HG02973 (cell line): ENCODE results near the gene CCSER2.
"Not testable (repeated sequence)": the region's sequence is repeated elsewhere in the genome, so short reads cannot be mapped to it uniquely, and the experiment has no call there.

Source experiments
- ATAC-seq: cut with Tn5 transposase; IDR thresholded peaks from one replicate; pipeline ENCODE4 v1.9.1; 2021; ENCODE audit warnings: moderate library complexity; ENCODE audit not compliant: unreplicated experiment

The CCSER2 gene

DNA sequence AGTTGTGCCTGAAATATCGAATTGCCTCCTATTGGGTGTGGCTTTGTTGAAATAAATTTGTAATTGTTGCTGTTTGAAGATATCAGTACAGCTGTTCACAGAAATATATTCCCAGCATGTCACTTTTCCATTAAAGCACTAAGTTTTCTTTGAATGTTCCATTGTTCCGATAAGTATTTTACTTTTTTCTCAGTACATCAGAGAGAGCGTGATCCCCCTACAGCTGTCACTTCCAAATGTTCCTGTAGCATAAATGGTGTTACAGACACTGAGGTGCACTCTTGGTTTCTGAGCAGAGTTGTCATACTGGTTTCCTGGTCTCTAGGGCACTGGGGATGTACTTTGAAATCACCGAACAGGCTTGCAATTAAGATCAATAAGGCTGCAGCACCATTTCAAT is 189.2 kb downstream of the CCSER2 start:
- no peak for ATAC-seq

DNA sequence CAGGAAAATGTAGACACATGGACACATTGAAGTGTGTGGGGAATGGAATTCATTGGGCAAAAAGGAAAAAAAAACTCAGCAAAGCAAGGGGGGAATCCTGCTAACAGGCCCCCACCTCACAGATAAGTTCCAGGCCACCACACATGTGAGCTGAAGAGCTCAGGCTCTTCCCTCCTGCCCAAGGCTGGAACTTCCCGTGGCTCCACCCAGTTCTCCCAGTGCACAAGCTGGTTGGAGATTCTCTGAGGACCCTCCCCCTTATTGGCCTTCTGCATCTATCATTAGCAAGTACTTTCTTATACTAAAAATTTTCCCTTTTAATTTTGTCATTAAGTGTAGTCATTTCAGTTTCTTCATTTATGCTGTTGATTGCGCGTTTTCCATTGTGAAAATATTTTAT is 190.8 kb downstream of the CCSER2 start:
- no peak for ATAC-seq

DNA sequence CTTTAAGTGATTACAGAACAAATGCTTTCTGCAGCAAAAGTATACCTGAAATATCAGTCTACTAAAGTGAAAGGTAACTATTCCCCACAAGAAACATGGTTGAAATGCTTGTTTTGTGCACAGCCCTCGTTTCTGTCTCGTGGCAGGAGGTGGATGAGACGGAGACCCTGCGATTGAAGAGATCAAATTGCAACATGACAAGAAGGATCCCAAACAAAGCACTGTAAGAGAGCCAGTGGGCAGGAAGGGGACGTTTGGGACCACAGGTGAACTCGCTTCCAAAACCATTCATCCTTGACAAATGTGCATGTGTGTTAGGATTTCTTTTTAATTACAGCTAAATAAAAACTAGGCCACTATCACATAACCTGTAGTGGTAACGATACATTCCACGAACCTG is 192.6 kb downstream of the CCSER2 start:
- ATAC-seq = no peak

DNA sequence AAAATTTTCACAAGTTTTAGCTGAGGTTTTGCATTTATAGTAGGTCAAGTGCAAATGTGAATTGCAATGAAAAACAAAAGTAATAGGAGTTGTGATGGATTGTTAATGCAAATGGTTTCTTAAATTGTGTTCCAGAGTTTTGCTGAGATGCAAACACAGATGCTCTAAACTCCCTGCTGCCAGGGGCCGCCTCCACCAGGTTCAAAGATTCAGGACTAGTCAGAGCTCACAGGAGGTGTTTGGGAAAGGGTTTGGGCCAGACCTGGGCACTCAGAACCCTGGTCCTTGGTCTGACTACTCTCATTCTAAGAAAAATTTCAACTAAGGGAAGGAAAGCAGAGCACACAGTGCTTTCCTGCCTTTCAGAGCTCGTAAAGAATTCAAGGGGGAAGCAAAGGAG is 193.1 kb downstream of the CCSER2 start:
- no peak for ATAC-seq

DNA sequence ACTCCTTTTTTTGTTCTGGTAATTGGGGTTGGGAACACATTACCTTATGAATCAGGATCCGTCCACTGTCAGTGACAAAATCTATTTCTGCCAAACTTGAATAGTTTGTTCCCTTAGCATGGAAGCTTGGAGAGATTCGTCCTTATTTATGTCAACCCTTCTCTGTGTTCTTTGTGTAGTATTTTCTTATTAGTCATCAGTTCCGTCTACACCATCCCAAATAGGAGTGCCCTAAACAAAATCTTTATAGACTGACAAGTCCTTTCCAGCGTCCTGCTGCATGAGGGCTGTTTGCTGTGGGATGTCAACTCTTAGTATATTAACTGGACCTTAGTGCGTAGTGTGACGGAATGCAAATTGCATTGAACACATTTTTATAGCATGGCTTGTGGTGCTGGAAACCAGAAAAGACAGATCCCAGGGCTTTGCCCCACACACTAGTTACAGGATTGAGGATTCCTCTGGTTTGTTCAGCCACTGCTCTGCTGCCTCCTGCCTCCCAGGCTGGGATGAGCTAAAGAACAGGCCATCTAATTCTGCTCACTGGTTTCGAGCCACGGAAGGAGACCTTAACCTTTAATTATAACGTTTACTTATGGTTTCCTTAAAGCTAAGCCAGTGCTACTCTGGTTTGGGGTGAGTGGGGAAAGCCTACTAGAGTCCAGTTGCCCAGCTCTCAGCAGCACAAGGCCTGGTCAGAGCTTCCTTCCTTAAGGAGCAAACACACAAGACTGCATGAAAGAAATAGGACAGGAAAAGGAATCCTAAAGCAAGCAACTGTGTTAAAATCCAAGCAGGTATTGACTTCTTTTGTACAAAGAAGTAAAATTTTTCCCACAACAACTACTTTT is 194.4 kb downstream of the CCSER2 start:
- no peak for ATAC-seq

DNA sequence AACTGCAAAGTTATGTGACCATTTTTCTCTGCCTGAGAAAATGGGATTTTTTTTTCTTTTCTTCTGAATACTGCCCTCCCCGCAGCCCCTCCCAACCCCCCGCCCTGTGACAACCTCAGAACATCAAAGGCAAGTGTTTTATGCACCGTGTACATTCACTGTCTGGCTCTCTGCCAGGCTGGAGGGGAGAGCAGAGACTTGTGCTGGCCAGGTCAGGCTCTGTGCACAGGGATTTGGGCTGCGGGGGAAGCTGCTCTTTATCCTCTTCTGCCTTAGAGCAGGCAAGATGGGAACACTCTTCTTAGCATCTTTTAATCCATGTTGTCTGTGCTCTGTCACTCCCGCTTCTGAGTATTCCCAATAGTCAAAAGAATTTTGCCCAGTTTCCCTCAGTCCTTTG is 195.1 kb downstream of the CCSER2 start:
- no peak for ATAC-seq

DNA sequence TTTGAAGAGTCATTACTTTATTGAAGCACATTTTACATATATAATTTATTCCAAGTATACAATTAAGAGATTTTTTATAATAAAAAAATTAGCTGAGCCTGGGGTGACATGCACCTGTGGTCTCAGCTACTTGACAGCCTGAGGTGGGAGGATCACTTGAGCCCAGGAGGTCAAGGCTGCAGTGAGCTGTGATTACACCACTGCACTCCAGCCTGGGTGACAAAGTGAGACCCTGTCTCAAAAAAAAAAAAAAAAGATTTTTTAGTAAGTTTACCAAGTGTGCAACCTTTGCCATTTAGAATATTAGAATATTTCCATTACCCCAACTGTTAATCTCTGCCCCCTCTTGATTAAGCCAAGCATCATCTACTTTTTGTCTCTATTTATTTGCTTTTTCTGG is 196.0 kb downstream of the CCSER2 start:
- no peak for ATAC-seq

DNA sequence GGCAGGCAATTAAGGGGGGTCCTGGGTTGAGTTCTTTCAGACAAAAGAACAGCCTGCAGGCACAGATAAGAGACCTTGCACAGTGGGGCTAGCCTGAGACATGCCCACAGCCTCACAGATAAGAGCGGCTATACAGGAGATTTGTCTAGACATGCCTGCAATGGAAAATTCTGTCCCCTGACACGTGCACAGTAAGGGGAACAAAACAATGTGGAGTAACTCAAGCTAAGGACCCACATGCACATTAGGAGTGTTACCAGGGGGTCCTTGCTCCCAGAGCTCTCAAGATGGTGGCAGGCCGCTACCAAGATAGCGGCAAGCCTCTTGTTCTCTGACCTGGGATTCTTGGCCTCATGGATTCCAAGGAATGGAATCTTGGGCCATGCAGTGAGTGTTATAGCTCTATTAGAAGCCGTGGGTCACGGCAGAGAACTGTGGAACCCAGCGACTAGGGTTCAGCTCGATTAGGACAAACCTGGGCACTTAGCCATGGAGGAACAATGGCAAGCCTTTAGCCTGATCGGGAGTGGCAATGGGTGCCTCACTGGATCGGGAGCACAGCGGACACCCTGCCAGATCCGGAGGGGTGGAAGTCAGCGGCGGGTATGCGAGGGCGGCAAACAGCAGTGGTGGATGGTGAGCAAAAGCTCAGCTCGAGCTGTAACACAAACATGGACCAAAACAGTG is 196.9 kb downstream of the CCSER2 start:
- no peak for ATAC-seq

DNA sequence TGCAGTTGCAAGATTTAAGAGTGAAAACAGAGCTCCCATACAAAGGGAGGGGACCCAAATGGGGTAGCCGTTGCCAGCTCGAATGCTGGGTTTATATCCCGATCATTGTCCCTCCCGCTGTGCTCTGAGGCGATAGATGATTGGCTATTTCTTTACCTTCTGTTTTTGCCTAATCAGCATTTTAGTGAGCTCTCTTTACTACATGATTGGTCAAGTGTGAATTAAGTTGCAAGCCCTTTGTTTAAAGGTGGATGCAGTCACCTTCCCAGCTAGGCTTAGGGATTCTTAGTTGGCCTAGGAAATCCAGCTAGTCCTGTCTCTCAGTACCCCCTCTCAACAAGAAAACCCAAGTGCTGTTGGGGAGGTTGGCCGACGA is 197.4 kb downstream of the CCSER2 start:
- not testable (repeated sequence) for ATAC-seq

DNA sequence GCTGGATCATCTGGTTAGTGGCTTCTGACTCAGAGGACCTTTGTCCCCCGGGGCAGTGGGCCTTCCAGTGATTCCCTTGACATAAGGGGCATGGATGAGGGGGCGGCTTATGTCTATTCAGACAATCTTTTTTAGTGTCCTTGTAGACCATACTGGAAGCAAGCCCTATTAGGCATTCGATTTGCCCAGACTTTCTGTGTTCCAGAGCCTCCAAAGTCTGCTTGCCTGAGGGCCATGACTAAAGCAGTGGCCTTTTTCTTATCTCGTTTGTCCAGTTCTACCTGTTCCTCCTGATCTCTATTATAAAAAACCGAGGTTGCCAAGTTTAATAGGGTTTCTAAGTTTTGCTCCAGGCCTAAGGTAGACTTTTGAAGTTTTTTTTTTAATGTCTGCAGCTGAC is 199.0 kb downstream of the CCSER2 start:
- ATAC-seq = not testable (repeated sequence)

DNA sequence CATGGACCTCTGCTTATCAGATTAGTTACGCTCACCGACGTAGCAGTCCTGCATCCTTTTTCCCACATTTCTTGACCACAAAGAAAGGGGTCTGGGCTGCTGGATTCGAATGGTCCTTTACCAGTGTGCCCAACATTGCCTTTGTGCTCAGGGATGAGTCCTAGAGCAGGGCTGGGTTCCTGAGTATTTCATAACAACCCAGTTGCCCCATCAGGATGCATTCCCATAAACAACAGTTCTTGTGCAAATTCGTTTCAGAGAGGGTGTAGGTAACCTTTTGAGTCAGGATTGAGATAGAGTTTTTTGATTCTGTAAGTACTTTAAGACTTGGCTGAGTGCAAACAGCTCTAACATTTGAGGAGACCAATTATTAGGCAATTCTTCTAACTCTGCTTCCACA is 200.1 kb downstream of the CCSER2 start:
- ATAC-seq = not testable (repeated sequence)

DNA sequence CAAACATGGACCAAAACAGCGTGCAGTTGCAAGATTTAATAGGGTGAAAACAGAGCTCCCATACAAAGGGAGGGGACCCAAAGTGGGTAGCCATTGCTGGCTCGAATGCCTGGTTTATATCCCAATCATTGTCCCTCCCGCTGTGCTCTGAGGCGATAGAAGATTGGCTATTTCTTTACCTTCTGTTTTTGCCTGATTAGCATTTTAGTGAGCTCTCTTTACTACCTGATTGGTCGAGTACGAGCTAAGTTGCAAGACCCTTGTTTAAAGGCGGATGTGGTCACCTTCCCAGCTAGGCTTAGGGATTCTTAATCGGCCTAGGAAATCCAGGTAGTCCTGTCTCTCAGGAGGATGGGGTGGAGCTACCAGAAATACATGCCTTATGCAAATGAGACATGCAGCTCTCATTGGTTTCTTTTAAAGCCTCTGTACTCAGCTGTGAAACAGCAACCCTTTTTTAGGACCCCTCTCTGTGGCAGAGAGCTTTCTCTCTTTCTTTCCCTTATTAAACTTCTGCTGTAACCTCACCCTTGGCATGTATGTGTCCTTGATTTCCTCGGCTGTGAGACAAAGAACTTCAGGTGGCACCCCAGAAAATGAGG is 202.4 kb downstream of the CCSER2 start:
- ATAC-seq = no peak

DNA sequence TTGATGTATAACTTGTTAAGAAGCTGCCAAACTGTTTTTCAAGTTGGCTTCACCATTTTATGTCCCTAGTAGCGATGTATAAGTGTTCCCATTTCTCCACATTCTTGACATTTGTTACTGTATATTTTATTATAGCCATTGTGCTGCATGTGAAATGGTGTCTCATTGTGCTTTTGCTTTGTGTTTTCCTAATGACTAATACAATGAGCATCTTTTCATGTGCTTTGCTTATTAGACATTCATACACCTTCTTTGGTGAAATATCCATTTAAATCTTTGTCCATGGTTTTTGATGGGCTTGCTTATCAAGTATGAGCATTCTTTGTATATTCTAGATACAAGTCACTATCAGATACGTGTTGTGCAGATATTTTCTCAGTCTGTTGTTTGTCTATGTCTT is 203.0 kb downstream of the CCSER2 start:
- no peak for ATAC-seq

DNA sequence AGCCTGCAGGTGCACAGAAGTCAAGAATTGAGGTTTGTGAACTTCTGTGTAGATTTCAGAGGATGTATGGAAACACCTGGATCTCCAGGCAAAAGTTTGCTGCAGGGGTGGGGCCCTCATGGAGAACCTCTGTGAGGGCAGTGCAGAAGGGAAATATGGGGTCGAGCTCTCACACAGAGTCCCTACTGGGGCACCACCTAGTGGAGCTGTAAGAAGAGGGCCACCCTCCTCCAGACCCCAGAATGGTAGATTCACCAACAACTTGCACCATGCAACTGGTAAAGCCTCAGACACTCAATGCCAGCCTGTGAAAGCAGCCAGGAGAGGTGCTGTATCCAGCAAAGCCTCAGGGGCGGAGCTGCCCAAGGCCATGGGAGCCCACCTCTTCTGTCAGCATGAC is 205.8 kb downstream of the CCSER2 start:
- no peak for ATAC-seq

DNA sequence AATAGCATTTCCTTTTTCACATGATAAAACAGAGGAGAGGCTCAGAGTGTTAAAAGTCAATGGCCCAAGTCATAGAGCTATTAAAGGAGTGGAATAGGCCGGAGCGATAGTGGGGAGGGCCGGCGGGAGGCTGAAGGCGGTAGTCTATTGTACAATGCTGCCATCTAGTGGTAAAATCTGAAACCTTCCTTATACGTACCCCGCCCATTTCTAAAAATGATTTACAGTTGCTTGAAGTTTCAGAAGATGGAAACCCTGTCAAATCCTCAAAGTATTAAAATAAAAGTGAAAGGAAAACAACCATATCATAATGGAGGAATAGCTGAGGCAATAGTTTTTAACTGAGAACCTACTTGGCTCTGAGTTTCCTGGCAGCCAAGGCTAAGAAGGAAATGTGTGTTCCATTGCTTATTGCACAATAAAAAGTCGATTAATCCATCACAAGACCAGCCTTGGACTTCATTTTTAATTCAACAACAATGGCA is 209.1 kb downstream of the CCSER2 start:
- ATAC-seq = peak; percentile 71

DNA sequence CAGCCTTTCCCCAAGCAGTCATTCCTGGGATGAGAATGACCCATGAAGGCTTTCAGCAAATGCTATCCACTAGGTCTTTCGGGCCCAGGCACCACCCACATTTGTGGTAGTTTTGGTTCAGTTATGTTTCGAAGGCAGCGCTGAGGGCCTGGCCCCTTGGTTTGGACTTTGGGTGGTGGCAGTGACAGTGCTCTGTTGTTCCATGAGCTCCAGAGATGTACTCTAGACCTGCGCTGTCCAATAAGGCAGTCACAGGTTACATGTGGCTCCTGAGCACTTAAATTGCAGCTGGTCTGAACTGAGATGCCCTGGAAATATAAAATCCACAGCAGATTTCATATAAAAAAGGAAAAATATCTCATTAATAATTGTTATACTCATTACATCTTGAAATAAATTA is 209.6 kb downstream of the CCSER2 start:
- no peak for ATAC-seq

DNA sequence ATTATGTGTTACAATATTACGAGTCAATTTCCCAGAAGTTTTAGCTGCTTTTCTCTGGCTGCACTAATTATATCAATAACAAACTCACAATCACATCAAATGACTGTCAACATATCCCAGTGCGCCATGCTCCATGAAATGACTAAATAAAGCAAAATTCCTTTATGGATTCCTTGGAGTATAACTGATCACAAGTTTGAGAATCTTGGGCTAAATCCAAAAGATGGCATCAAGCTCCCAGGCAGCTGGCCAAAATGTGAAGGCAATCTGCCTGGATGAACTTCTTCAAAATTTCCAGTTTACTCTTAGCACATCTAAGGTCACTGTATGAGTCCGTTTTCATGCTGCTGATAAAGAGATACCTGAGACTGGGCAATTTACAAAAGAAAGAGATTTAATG is 210.8 kb downstream of the CCSER2 start:
- no peak for ATAC-seq

DNA sequence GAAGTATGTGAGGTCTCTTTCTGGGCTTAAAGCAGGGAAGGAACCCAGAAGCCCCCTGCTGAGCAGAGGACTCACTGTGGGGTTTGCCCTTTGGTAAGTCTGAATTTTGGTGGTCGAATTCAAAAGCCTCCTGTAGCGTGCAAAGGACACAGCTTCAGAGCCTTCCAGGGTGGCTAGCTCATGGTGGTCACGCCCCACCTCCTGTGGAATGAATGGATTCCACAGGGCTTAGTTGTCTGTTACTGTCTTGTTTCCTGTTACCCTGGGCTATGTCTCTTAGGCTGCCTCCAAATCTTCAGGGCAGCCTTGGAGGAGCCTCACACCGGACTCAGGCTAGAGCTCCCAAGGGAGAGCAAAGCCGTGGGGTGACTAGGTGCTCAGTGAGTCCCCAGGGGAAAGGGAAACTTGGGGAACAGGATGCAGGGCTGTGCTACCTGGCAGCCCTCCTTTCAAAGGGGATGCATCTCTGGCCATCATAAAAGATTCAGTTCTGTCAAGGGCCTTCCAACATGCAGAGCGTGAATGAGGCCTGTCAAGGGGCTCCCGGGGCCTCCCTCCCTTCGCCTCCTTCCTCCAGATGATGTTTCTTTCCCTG is 211.7 kb downstream of the CCSER2 start:
- peak; percentile 5 for ATAC-seq

DNA sequence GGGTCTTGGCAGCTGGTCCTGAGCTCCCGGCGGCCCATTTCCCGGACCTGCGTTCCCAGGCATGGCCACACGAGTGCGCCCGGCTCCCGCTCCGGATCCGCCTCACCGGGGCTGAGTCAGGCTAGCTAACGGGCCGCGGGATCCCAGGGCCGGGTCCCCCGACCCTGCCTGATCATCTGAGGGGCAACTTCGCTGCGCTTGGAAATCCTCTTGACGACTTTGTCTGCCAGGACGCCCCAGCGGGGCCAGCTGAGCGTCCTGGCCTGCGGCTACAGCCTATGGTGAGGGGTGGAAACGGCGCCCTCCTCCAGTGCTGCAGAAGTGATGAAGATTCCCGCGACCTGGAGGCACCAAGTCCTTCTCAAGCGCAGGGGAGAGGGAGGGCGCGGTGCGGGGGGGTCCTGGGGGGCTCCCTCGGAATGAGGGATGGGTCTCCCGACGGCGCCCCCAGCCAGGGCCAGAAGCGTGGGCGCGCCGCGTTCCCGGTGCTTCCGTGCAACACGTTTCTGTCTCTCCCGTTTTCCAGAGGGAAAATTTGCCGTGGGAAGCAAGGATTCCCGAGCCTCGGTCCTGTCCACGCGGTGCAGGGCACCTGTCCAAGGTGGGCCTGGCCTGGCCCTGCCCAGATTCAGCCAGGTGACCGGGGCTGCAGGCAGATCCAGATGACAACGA is 212.4 kb downstream of the CCSER2 start:
- ATAC-seq = peak; percentile 88

DNA sequence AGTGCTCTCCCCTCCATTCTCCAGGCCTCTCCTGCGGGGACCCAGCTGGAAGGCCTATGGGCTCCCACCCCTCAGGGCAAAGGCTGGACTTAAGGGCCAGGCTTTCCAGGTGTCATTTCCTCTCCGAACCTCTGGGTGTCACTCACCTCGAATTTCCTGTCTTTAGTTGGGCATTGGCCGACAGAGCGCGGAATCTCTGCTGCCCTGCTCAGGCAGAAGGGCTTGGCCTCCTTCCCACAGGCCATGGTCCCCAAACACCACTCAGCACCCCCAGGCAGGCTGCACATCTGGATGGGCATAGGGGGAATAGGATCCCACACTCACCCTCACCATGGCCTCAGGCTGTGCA is 212.9 kb downstream of the CCSER2 start:
- no peak for ATAC-seq
